ENCODE data around the gene SETD5. TPM values are rescaled to one million over a fixed set of nuclear protein-coding genes. Genes with fewer than 3 reads are reported as not detected.
A peak's percentile ranks its signal among the peaks of the same experiment; 100 is the strongest.

The SETD5 gene
- total RNA-seq, 4 donors from 2014 or later: 96.9 to 130 (median 115) TPM

- H3K4me3 ChIP-seq: no peak overlapping the region
- peaks cover 5 to 98% (median 51%) of the 10 kb centered on the region in 3 donors for H3K36me3 ChIP-seq
- no peaks in the 10 kb centered on the region for H3K9me3 ChIP-seq
- H3K4me1 ChIP-seq: peaks cover 0 to 11% (median 0%) of the 10 kb centered on the region in 4 donors
- H3K27me3 ChIP-seq: no peaks in the 10 kb centered on the region
- DNase-seq (ENCODE audit: low spot score in 2 of 2): no peak
- no peak overlapping the region for H3K27ac ChIP-seq
- WGBS, 2 donors: 86 to 90% methylated on average over 11 of the region's 11 CpGs
- TF ChIP-seq POLR2A (IDR thresholded peaks at IDR 0.05) (no peak), CTCF (IDR thresholded peaks at IDR 0.05) (no peak), EP300 (IDR thresholded peaks at IDR 0.05) (no peak)
Measured at GRCh38 chr3:9441501-9442221, 44.2 kb downstream of the SETD5 start.

- 75 to 78% methylated on average over 4 of the region's 4 CpGs for WGBS, 2 donors
- no peak for TF ChIP-seq CTCF (IDR thresholded peaks at IDR 0.05)
- TF ChIP-seq POLR2A (IDR thresholded peaks at IDR 0.05): no peak
- TF ChIP-seq EP300 (IDR thresholded peaks at IDR 0.05): no peak
Measured at GRCh38 chr3:9448071-9448470, 50.7 kb downstream of the SETD5 start.

GRCh38 chr3:9448643-9449042, 51.2 kb downstream of the SETD5 start:
- WGBS, 2 donors: 45 to 63% methylated on average over 1 of the region's 1 CpG
- DNase-seq (ENCODE audit: low spot score in 2 of 2): no peak
- no peaks in the 10 kb centered on the region for H3K27me3 ChIP-seq
- H3K4me3 ChIP-seq: no peak overlapping the region
- TF ChIP-seq EP300 (IDR thresholded peaks at IDR 0.05) (no peak), CTCF (IDR thresholded peaks at IDR 0.05) (no peak), POLR2A (IDR thresholded peaks at IDR 0.05) (no peak)
- peak overlapping the region in 2 of 4 donors; percentile 5 to 27 for H3K27ac ChIP-seq
- H3K9me3 ChIP-seq: no peaks in the 10 kb centered on the region
- H3K36me3 ChIP-seq: peaks cover 2 to 92% (median 27%) of the 10 kb centered on the region in 3 donors
- H3K4me1 ChIP-seq: peaks cover 0 to 14% (median 0%) of the 10 kb centered on the region in 4 donors

More at GRCh38 chr3:9448071-9448470, 50.7 kb downstream of the SETD5 start:
- DNase-seq (ENCODE audit: low spot score in 2 of 2): no peak
- Histone ChIP-seq H3K4me3 (no peak overlapping the region), H3K27me3 (no peaks in the 10 kb centered on the region), H3K4me1 (peaks cover 0 to 14% (median 0%) of the 10 kb centered on the region in 4 donors), H3K9me3 (no peaks in the 10 kb centered on the region), H3K27ac (peak overlapping the region in 1 of 4 donors; percentile 29), H3K36me3 (peaks cover 2 to 92% (median 33%) of the 10 kb centered on the region in 3 donors)

GRCh38 chr3:9450126-9450525, 52.7 kb downstream of the SETD5 start:
- no peak for TF ChIP-seq EP300 (IDR thresholded peaks at IDR 0.05)
- no peak for TF ChIP-seq POLR2A (IDR thresholded peaks at IDR 0.05)
- TF ChIP-seq CTCF (IDR thresholded peaks at IDR 0.05): no peak
- H3K9me3 ChIP-seq: no peaks in the 10 kb centered on the region
- no peaks in the 10 kb centered on the region for H3K27me3 ChIP-seq
- H3K27ac ChIP-seq: no peak overlapping the region
- WGBS, 2 donors: 84 to 97% methylated on average over 1 of the region's 1 CpG
- H3K36me3 ChIP-seq: peaks cover 0 to 91% (median 20%) of the 10 kb centered on the region in 3 donors
- DNase-seq (ENCODE audit: low spot score in 2 of 2): no peak
- H3K4me1 ChIP-seq: peaks cover 0 to 14% (median 0%) of the 10 kb centered on the region in 4 donors
- no peak overlapping the region for H3K4me3 ChIP-seq

GRCh38 chr3:9450991-9451390, 53.6 kb downstream of the SETD5 start:
- no peak for TF ChIP-seq CTCF (IDR thresholded peaks at IDR 0.05)
- no peak for TF ChIP-seq POLR2A (IDR thresholded peaks at IDR 0.05)
- TF ChIP-seq EP300 (IDR thresholded peaks at IDR 0.05): no peak
- WGBS, 2 donors: 95 to 98% methylated on average over 2 of the region's 2 CpGs
- H3K9me3 ChIP-seq: no peaks in the 10 kb centered on the region
- no peak overlapping the region for H3K4me3 ChIP-seq
- peak overlapping the region in 2 of 4 donors; percentile 31 to 37 for H3K27ac ChIP-seq
- no peaks in the 10 kb centered on the region for H3K27me3 ChIP-seq
- peaks cover 0 to 91% (median 15%) of the 10 kb centered on the region in 3 donors for H3K36me3 ChIP-seq
- no peak for DNase-seq (ENCODE audit: low spot score in 2 of 2)
- H3K4me1 ChIP-seq: peaks cover 0 to 14% (median 0%) of the 10 kb centered on the region in 4 donors
